Activated CD4-positive, alpha-beta memory T cell treated with anti-CD3 and anti-CD28 coated beads for 36 hours (primary cell): Measurements from ENCODE around the gene VSTM2L. TPM values are rescaled to one million over a fixed set of nuclear protein-coding genes. Genes with fewer than 3 reads are reported as not detected.
"Not testable (repeated sequence)": the region's sequence is repeated elsewhere in the genome, so short reads cannot be mapped to it uniquely, and the experiment has no call there.

Experiments
- CTCF ChIA-PET: fragments of 350-600 bp; sonication (Branson Sonifier 250); formaldehyde crosslinking; loops from one replicate; lab custom pipeline; 2021; ENCODE audit warnings: antibody characterized with exemption, inconsistent platforms; lab: Charles Lee
- POLR2A ChIA-PET: fragments of 350-600 bp; sonication (Branson Sonifier 250); formaldehyde crosslinking; loops from one replicate; lab custom pipeline; 2021; ENCODE audit warnings: antibody characterized with exemption; lab: Charles Lee
- DNase-seq: peaks from one replicate; pipeline ENCODE4 v3.0.0-alpha.2; 2020
- H3K27ac Mint-ChIP-seq: one replicate; pipeline ENCODE4 v1.8.0; 2021; ENCODE audit warnings: mixed read lengths
- H3K27me3 Mint-ChIP-seq: one replicate; pipeline ENCODE4 v1.8.0; 2021; ENCODE audit warnings: mixed read lengths
- H3K36me3 Mint-ChIP-seq: one replicate; pipeline ENCODE4 v1.8.0; 2021; ENCODE audit warnings: mixed read lengths
- H3K4me1 Mint-ChIP-seq: one replicate; pipeline ENCODE4 v1.8.0; 2021; ENCODE audit warnings: low read depth, mixed read lengths
- H3K4me3 Mint-ChIP-seq: one replicate; pipeline ENCODE4 v1.8.0; 2021; ENCODE audit warnings: mild to moderate bottlenecking, mixed read lengths
- H3K9me3 Mint-ChIP-seq: one replicate; pipeline ENCODE4 v1.8.0; 2021; ENCODE audit warnings: mixed read lengths
- intact Hi-C: fragments of 100-400 bp; cut with micrococcal nuclease; formaldehyde crosslinking; loops from one replicate; pipeline ENCODE4 v1.15.1; 2023
- total RNA-seq, 2 experiments: library from RNA; stranded (reverse); gene quantifications; one replicate each; pipeline ENCODE4 v1.2.3, GENCODE V29; 2021

VSTM2L gene
- total RNA-seq, 2 experiments from 2014 or later, result not detected

- Mint-ChIP-seq H3K27me3 (no peaks in the 10 kb centered on the region), H3K4me1 (no peaks in the 10 kb centered on the region), H3K4me3 (no peak overlapping the region), H3K9me3 (no peaks in the 10 kb centered on the region), H3K36me3 (peaks cover 2% of the 10 kb centered on the region), H3K27ac (no peak overlapping the region)
- ChIA-PET POLR2A (no interaction called here), CTCF (no interaction called here)
- intact Hi-C loops, result no loop called here
- DNase-seq, result no peak
These were observed 51.7 kb downstream of the VSTM2L start for GRCh38 chr20:37954626-37955025.

- DNase-seq, result no peak
- no peak overlapping the region for H3K27ac Mint-ChIP-seq
- ChIA-PET CTCF (no interaction called here), POLR2A (no interaction called here)
- H3K4me1 Mint-ChIP-seq, result no peaks in the 10 kb centered on the region
- H3K4me3 Mint-ChIP-seq, result no peak overlapping the region
- intact Hi-C loops, result no loop called here
- no peaks in the 10 kb centered on the region for H3K9me3 Mint-ChIP-seq
- peaks cover 1% of the 10 kb centered on the region for H3K36me3 Mint-ChIP-seq
- no peaks in the 10 kb centered on the region for H3K27me3 Mint-ChIP-seq
These were observed 52.6 kb downstream of the VSTM2L start for GRCh38 chr20:37955511-37955910.

GRCh38 chr20:37956107-37956585 lies 53.2 kb downstream of the VSTM2L start:
- no peaks in the 10 kb centered on the region for H3K36me3 Mint-ChIP-seq
- CTCF ChIA-PET, result no interaction called here

GRCh38 chr20:37958856-37959520 lies 56.1 kb downstream of the VSTM2L start:
- no peak for DNase-seq
- ChIA-PET CTCF (no interaction called here), POLR2A (interaction anchor here (0.5 kb wide), 1 partner anchor 1391 kb away, joined by 3 read pairs; no protein-coding TSS in a partner anchor)
- no peak overlapping the region for H3K27ac Mint-ChIP-seq
- intact Hi-C loops, result no loop called here
- no peak overlapping the region for H3K4me3 Mint-ChIP-seq
- no peaks in the 10 kb centered on the region for H3K27me3 Mint-ChIP-seq
- H3K36me3 Mint-ChIP-seq, result peaks cover 1% of the 10 kb centered on the region
- H3K4me1 Mint-ChIP-seq, result no peaks in the 10 kb centered on the region
- H3K9me3 Mint-ChIP-seq, result peaks cover 12% of the 10 kb centered on the region

More at GRCh38 chr20:37956107-37956585, 53.2 kb downstream of the VSTM2L start:
- no peak overlapping the region for H3K27ac Mint-ChIP-seq
- no peaks in the 10 kb centered on the region for H3K27me3 Mint-ChIP-seq
- intact Hi-C loops, result no loop called here
- POLR2A ChIA-PET, result no interaction called here
- H3K4me3 Mint-ChIP-seq, result no peak overlapping the region
- no peaks in the 10 kb centered on the region for H3K4me1 Mint-ChIP-seq
- no peak for DNase-seq
- peaks cover 3% of the 10 kb centered on the region for H3K9me3 Mint-ChIP-seq

- ChIA-PET CTCF (no interaction called here), POLR2A (no interaction called here)
- Mint-ChIP-seq H3K36me3 (peaks cover 3% of the 10 kb centered on the region), H3K4me1 (no peaks in the 10 kb centered on the region), H3K27me3 (no peaks in the 10 kb centered on the region), H3K9me3 (peaks cover 27% of the 10 kb centered on the region), H3K4me3 (no peak overlapping the region), H3K27ac (no peak overlapping the region)
- no peak for DNase-seq
- intact Hi-C loops, result no loop called here
These were observed 58.1 kb downstream of the VSTM2L start for GRCh38 chr20:37961066-37961465.

GRCh38 chr20:37963483-37963882 lies 60.6 kb downstream of the VSTM2L start:
- intact Hi-C loops, H3K4me1 Mint-ChIP-seq, H3K4me3 Mint-ChIP-seq, CTCF ChIA-PET, H3K27ac Mint-ChIP-seq, DNase-seq, POLR2A ChIA-PET, H3K27me3 Mint-ChIP-seq: not testable (repeated sequence)
- H3K36me3 Mint-ChIP-seq, result peaks cover 10% of the 10 kb centered on the region
- peaks cover 51% of the 10 kb centered on the region for H3K9me3 Mint-ChIP-seq

GRCh38 chr20:37968841-37969401 lies 66.0 kb downstream of the VSTM2L start:
- no peak overlapping the region for H3K27ac Mint-ChIP-seq
- no peak for DNase-seq
- peaks cover 49% of the 10 kb centered on the region for H3K9me3 Mint-ChIP-seq
- H3K4me3 Mint-ChIP-seq, result no peak overlapping the region
- ChIA-PET CTCF (no interaction called here), POLR2A (no interaction called here)
- H3K4me1 Mint-ChIP-seq, result no peaks in the 10 kb centered on the region
- H3K36me3 Mint-ChIP-seq, result peaks cover 28% of the 10 kb centered on the region
- intact Hi-C loops, result no loop called here
- no peaks in the 10 kb centered on the region for H3K27me3 Mint-ChIP-seq

GRCh38 chr20:37969949-37970855 lies 67.3 kb downstream of the VSTM2L start:
- peaks cover 26% of the 10 kb centered on the region for H3K36me3 Mint-ChIP-seq
- H3K27ac Mint-ChIP-seq, result no peak overlapping the region
- ChIA-PET CTCF (no interaction called here), POLR2A (no interaction called here)
- no peak for DNase-seq
- H3K9me3 Mint-ChIP-seq, result peaks cover 36% of the 10 kb centered on the region
- intact Hi-C loops, result no loop called here
- H3K4me3 Mint-ChIP-seq, result no peak overlapping the region
- H3K4me1 Mint-ChIP-seq, result no peaks in the 10 kb centered on the region
- H3K27me3 Mint-ChIP-seq, result no peaks in the 10 kb centered on the region

GRCh38 chr20:37970856-37971245 lies 67.9 kb downstream of the VSTM2L start:
- H3K4me3 Mint-ChIP-seq, result no peak overlapping the region
- no peaks in the 10 kb centered on the region for H3K27me3 Mint-ChIP-seq
- DNase-seq, result no peak
- H3K27ac Mint-ChIP-seq, result no peak overlapping the region
- POLR2A ChIA-PET, result no interaction called here
- CTCF ChIA-PET, result no interaction called here
- H3K36me3 Mint-ChIP-seq, result peaks cover 26% of the 10 kb centered on the region
- H3K9me3 Mint-ChIP-seq, result peaks cover 35% of the 10 kb centered on the region
- no peaks in the 10 kb centered on the region for H3K4me1 Mint-ChIP-seq
- intact Hi-C loops, result no loop called here

- H3K4me3 Mint-ChIP-seq, result no peak overlapping the region
- intact Hi-C loops, result no loop called here
- DNase-seq, result no peak
- no peaks in the 10 kb centered on the region for H3K27me3 Mint-ChIP-seq
- ChIA-PET CTCF (no interaction called here), POLR2A (no interaction called here)
- H3K4me1 Mint-ChIP-seq, result no peaks in the 10 kb centered on the region
- H3K27ac Mint-ChIP-seq, result no peak overlapping the region
- peaks cover 23% of the 10 kb centered on the region for H3K36me3 Mint-ChIP-seq
- peaks cover 28% of the 10 kb centered on the region for H3K9me3 Mint-ChIP-seq
These were observed 68.7 kb downstream of the VSTM2L start for GRCh38 chr20:37971561-37972127.

GRCh38 chr20:37972256-37973058 lies 69.5 kb downstream of the VSTM2L start:
- CTCF ChIA-PET, result interaction anchor here (0.6 kb wide), 1 partner anchor 61 kb away, joined by 3 read pairs; the partner anchor contains the start of genes RPRD1B and TTI1
- Mint-ChIP-seq H3K27me3 (no peaks in the 10 kb centered on the region), H3K27ac (no peak overlapping the region)

More at GRCh38 chr20:37972256-37973058, 69.5 kb downstream of the VSTM2L start:
- POLR2A ChIA-PET, result no interaction called here
- H3K4me3 Mint-ChIP-seq, result no peak overlapping the region
- peaks cover 23% of the 10 kb centered on the region for H3K36me3 Mint-ChIP-seq
- H3K9me3 Mint-ChIP-seq, result peaks cover 20% of the 10 kb centered on the region
- DNase-seq, result no peak
- no peaks in the 10 kb centered on the region for H3K4me1 Mint-ChIP-seq
- intact Hi-C loops, result no loop called here
